Ishikawa (cell line): ENCODE measurements around the gene PRKN.

Experiments
- CEBPB ChIP-seq: IDR thresholded peaks from 2 replicates; pipeline ENCODE4 v1.6.1; 2012
- CREB1 ChIP-seq: IDR thresholded peaks from 2 replicates; pipeline ENCODE4 v1.6.1; 2012; ENCODE audit warnings: low read depth
- EP300 ChIP-seq: IDR thresholded peaks from 2 replicates; pipeline ENCODE4 v1.6.1; 2012; ENCODE audit warnings: borderline replicate concordance
- FOXM1 ChIP-seq: IDR thresholded peaks from 2 replicates; pipeline ENCODE4 v1.6.1; 2012; ENCODE audit warnings: low read depth, borderline replicate concordance
- MAX ChIP-seq: IDR thresholded peaks from 2 replicates; pipeline ENCODE4 v1.6.1; 2012
- NFIC ChIP-seq: IDR thresholded peaks from 2 replicates; pipeline ENCODE4 v1.6.1; 2012
- REST ChIP-seq: IDR thresholded peaks from 2 replicates; pipeline ENCODE4 v1.6.1; 2012; ENCODE audit warnings: low read depth, mild to moderate bottlenecking
- TAF1 ChIP-seq: IDR thresholded peaks from 2 replicates; pipeline ENCODE4 v1.6.1; 2012; ENCODE audit warnings: low read depth, mild to moderate bottlenecking
- TCF12 ChIP-seq: IDR thresholded peaks from 2 replicates; pipeline ENCODE4 v1.6.1; 2012; ENCODE audit warnings: low read depth
- USF1 ChIP-seq: IDR thresholded peaks from 2 replicates; pipeline ENCODE4 v1.6.1; 2012
- YY1 ChIP-seq: IDR thresholded peaks from 2 replicates; pipeline ENCODE4 v1.6.1; 2012; ENCODE audit warnings: low read depth
- ZBTB7A ChIP-seq: IDR thresholded peaks from 2 replicates; pipeline ENCODE4 v1.6.1; 2012; ENCODE audit warnings: low read depth

GRCh38 chr6:161548713-161549296 lies 1178.8 kb downstream of the PRKN start:
- TF ChIP-seq EP300, result no peak
- no peak for TF ChIP-seq YY1
- TF ChIP-seq NFIC, result no peak
- no peak for TF ChIP-seq REST
- TF ChIP-seq TAF1, result no peak
- no peak for TF ChIP-seq CREB1
- TF ChIP-seq TCF12, result no peak
- no peak for TF ChIP-seq MAX
- no peak for TF ChIP-seq CEBPB
- no peak for TF ChIP-seq FOXM1
- TF ChIP-seq USF1, result no peak
- TF ChIP-seq ZBTB7A, result no peak
